Measurements from ENCODE around the gene ARHGEF6.

ARHGEF6 gene

GRCh38 chrX:136643243-136643642 is 137.5 kb downstream of the ARHGEF6 start:
- no peak for DNase-seq

DNA sequence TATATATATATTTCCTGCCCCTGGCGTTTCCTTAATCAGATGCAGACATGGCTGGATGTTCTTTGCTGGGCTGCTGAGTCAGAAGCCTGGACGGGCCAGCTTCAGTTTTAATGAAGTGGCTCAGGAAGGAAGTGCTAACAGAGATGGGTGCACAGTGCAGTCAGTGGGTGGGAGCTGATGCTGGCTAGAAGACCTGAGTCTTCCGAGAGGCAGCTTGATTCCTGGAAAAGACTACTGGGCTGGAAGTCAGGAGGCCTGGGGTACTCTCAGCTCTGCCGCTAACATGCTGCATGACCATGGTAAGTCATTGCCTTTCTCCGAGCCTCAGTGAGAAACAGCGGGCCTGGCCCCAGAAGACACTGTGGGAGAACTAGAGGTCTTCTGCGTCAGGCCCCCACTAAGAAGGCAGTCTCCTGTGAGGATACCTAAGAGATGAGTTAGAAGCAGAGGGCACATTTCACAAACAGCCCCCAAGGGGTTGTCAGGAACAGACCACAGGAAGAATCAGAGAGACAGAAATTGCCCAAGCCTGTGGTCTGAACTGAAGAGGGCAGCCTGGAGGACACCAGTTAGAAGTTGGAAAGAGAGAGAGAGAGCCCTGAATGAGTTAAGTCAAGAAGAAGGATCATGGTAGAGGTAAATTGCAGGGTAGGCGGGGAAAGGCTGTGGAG is 141.1 kb downstream of the ARHGEF6 start:
- DNase-seq = peak in 1 of 2 donors; percentile 41

DNA sequence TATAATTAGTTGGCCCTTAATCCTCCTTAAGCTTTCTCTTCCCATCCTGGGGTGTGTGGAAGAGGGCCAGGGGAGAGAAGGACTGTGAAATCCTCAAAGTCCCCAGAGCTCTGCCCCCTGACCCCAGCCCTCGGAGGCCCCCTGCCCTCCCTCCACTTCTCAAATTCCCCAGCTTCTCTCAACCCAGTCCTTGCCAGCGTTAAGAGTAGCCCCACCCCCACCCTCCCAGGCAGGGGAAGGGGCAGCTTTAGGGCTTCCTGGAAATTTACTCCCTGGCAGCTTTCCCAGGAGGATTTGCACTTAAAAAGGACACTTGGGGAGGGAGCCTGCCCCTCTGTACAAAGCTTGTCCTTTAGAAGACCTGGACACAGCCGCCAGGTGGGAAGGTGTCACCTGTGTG is 144.6 kb downstream of the ARHGEF6 start:
- no peak for DNase-seq

GRCh38 chrX:136635235-136635634 is 145.5 kb downstream of the ARHGEF6 start:
- DNase-seq = no peak

GRCh38 chrX:136630881-136631280 is 149.9 kb downstream of the ARHGEF6 start:
- no peak for DNase-seq

- no peak for DNase-seq
Measured at GRCh38 chrX:136629084-136629750, 151.5 kb downstream of the ARHGEF6 start.

DNA sequence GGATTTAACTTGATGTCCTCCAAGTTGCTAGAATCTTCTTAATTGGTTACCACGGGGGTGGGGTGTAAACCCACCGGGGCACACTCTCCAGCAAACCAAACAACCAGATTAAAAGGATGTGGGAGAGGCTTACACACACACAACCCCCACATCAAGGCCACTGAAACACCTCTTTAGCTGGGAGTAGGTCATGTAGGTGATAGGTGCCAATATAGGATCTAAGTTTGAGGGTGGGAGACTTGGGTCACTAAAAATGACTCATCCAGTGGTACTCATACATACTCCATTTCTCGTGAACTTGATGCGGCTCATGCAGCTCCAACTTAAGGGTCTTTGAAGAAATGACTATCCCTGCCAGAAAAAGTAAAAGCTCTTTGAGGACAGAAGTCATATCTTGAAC is 153.3 kb downstream of the ARHGEF6 start:
- peak in 1 of 2 donors; percentile 38 for DNase-seq

DNA sequence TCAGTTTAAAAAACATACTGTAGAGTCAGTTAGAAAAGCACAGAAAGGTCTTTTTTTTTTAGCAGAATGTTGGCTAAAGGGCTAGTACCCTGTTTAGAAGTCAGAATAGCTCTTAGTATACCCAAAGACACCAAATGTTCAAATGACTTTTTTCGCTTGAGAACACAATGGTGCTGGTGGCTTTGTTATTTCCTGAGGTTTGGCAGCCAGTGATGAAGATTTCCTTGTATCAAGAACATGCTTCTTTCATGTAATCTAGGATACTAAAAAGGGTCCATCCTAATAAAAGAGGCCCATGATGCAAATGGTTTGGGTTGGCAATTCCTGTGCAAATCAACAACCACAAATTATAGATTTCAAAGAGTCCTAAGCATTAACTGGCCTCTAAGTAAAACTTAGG is 153.8 kb downstream of the ARHGEF6 start:
- no peak for DNase-seq

GRCh38 chrX:136626237-136626636 is 154.5 kb downstream of the ARHGEF6 start:
- no peak for DNase-seq

DNA sequence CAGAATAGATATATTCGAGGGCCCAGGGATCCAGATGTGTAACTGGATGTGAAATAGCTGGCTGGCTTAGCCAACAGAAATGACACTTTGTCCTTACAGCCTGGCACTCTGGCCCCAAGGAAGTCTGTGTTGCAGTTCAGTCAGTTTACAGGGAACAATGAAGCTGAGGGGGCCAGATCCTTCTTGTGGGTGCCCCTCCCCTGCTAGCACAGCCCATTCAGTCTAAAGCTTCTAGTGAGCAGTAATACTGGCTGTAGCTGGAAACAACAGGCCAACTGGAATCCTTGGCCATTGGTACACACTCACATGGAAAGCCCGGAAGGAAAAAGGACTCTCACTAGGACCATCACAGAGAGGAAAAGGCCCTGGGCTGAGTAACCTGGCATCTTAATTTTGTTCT is 155.5 kb downstream of the ARHGEF6 start:
- no peak for DNase-seq

- no peak for DNase-seq
Measured at GRCh38 chrX:136623396-136623795, 157.3 kb downstream of the ARHGEF6 start.

- DNase-seq = no peak
Measured at GRCh38 chrX:136622568-136622967, 158.2 kb downstream of the ARHGEF6 start.

- DNase-seq = no peak
Measured at GRCh38 chrX:136620780-136621179, 160.0 kb downstream of the ARHGEF6 start.

DNA sequence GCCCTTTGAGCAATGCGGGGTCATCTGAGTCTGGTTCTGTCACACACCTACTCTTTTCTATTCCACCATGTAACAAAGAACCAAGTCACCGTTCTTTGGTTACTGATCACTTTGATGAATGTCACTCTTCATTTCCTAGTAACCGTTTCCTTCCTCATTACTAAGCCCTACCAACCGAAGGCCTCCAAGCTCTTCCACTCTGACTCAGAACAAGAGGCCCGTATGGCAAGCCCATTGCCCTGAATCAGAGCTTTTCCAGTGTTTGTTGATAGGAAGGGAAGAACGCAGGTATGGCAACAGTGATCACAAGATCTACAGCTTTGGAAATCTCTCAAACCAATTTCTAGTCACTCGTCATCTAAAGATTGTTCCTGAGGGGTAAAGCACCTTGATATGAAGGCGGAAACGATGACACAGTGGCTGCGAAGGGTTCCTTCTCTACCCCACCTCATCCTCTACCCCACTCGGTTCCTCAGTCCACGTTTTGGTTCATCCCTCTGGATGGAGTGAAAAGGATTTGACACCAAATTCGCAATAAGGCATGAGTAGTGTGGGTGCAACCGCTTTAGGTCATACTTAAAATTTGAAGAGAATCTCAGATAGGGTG is 160.7 kb downstream of the ARHGEF6 start:
- DNase-seq = peak; percentile 45 to 53

GRCh38 chrX:136616987-136617685 is 163.6 kb downstream of the ARHGEF6 start:
- peak; percentile 28 to 40 for DNase-seq

Measured in activated CD4-positive, alpha-beta T cell treated with anti-CD3 and anti-CD28 coated beads for 4 hours (primary cell).